GM21423 (cell line): Measurements from ENCODE around the gene CBL.

Experiments
- ATAC-seq: cut with Tn5 transposase; IDR thresholded peaks from one replicate; pipeline ENCODE4 v1.9.1; 2021; ENCODE audit warnings: mild to moderate bottlenecking, moderate library complexity; ENCODE audit not compliant: unreplicated experiment

The CBL gene

GRCh38 chr11:119343726-119344125, 137.6 kb downstream of the CBL start:
- no peak for ATAC-seq

DNA sequence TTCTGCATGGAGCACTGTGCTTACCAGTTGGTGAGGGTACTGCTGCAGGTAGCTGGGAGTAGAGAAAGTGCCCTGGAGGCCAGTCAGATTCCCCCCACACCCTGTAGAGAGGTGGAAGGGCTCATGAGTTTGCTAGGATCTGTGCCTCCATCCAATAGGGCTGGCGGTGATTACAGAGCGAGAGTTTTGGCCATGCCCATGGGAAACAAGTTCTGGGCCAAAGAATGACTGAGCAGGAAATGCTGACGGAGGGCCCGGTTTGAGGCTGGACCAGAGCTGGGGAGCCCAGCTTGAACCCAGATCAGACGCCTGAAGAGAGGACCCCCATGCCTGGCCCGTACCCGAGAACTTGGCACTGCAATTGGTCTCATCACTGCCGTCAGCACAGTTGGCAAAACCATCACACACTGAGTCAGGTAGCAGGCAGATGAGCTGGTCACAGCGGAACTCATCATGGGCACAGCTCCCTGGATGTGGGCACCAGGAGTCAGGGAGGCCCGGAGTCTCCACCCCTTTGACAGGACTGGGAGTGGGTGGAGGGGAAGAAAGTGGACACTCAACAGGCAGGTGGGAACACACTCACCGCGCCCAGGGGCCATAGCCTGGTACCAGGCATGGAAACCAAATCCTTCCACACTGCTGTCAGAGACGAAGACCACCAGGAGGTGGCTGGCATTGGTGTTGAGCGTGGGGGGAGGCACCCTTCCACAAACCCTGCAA, 138.3 kb downstream of the CBL start:
- no peak for ATAC-seq

- ATAC-seq, result no peak
These were observed 139.5 kb downstream of the CBL start for GRCh38 chr11:119345685-119346084.

- no peak for ATAC-seq
These were observed 140.5 kb downstream of the CBL start, which contains the start of gene MFRP for GRCh38 chr11:119346605-119347004. TSS of gene MFRP (minus strand) at chr11:119346705. CDS start at chr11:119346513, 192 bp downstream.

GRCh38 chr11:119347242-119347641, 141.1 kb downstream of the CBL start:
- ATAC-seq, result no peak

DNA sequence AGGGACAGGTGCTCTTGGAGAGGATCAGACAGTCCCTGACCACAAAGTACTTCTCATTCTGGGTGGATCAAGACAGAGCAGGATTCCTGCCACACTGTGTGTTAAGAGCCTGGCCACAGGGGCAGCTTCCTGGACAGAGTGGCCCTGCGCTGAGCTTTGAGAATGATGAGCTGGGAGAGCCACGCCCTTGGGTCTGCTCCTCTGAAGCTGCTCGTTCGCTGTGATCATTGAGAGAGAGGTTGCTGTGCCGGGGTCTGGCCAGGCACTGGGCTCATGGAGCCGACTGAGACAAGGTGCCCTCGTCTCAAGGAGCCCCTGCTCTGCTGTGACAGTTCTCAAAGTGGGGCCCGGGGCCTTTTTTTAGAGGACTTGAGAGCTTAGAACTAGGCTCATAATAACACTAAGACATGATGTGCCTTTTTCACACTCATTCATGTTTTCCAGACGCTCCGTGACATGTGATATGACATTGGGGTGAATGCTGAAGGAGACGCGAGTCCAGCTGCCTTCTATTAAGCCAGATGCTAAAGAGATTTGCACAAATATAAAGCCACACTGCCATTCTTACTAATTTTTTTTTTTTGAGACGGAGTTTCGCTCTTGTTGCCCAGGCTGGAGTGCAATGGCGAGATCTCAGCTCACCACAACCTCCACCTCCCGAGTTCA, 141.9 kb downstream of the CBL start:
- no peak for ATAC-seq

GRCh38 chr11:119350302-119350701, 144.2 kb downstream of the CBL start:
- ATAC-seq, result no peak

- no peak for ATAC-seq
These were observed 145.1 kb downstream of the CBL start for GRCh38 chr11:119351232-119351631.

GRCh38 chr11:119352857-119353260, 146.7 kb downstream of the CBL start:
- ATAC-seq, result no peak

DNA sequence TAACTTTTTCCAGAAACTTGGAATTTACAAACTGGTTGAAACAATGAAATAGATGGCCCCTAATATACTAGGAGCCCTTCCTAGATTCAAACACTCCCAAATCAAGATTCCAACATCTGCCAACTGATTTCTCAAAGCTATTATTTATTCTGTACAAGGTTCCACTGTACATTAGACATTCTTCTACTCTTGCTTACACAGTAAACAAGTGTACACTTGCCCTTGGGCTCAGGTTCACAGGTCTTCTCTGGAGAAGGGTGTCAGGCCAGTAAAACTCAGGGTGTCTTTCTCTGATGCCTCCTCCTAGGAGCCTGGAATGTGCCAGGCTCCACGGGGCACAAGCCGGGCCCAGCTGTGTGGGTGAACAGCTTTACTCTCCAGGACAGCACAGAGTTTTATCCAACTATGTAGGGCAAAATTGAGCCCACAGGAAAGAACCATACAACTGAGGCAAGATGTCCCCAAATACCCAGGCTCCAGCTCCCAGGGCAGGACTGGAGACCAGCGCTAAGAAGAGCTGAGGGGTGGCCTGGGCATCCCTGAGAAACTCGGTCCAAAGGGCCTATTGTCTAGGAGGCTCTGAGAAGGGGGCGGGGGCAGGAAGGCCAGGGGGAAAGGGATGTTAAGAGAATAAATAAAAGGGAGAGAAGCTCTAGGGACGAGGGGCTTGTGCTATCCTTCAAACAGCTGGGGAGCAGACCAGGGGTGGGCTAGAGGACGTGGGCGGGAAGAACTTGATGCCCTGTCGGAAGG, 149.1 kb downstream of the CBL start:
- no peak for ATAC-seq

GRCh38 chr11:119356349-119357031, 150.4 kb downstream of the CBL start:
- ATAC-seq, result peak; percentile 74

GRCh38 chr11:119357074-119357473, 150.9 kb downstream of the CBL start:
- ATAC-seq, result no peak
